GM12878 (cell line): ENCODE data around the gene GRAMD1C. TPM values are rescaled to one million over a fixed set of nuclear protein-coding genes. Genes with fewer than 3 reads are reported as not detected.

Experiments
- BHLHE40 ChIP-seq, 2 experiments: fragments of 450-650 bp in 1 of 2; IDR thresholded peaks; 2 replicates each; pipeline ENCODE4 v1.6.1; 2011 to 2017; ENCODE audit warnings: low read depth in 2 of 2, borderline replicate concordance in 1 of 2, improper control_type of control experiment in 1 of 2, low read length in 1 of 2, mild to moderate bottlenecking in 1 of 2
- EGR1 ChIP-seq, 2 experiments: IDR thresholded peaks; 1 replicate in 1 of 2; 2 replicates in 1 of 2; pipeline ENCODE4 v1.6.1; 2011 to 2012; ENCODE audit warnings: low read depth in 2 of 2, low read length in 2 of 2, borderline replicate concordance in 1 of 2, mild to moderate bottlenecking in 1 of 2, moderate library complexity in 1 of 2
- SIN3A ChIP-seq: IDR thresholded peaks from 2 replicates; pipeline ENCODE4 v1.6.1; 2012; ENCODE audit warnings: low read depth, low read length, improper control_type of control experiment
- ZNF217 ChIP-seq: fragments of 450-650 bp; IDR thresholded peaks from 2 replicates; pipeline ENCODE4 v1.6.1; 2017; ENCODE audit warnings: antibody characterized with exemption, mild to moderate bottlenecking
- polyA plus RNA-seq, 11 experiments: library from polyadenylated mRNA; depleted of rRNA in 4 of 11; unstranded in 6 of 11; stranded (reverse) in 5 of 11; fragments of >200 nt; fragmentation: Nextera tagmentation in 4 of 11; fragmentation: Illumina TruSeq in 1 of 11; extraction: Ambion mirVana in 4 of 11; extraction: Trizol in 1 of 11; gene quantifications; 1 replicate in 1 of 11; 2 replicates in 10 of 11; pipeline versions ENCODE4 v1.2.1 to v1.2.3, GENCODE V29; 2011 to 2016; ENCODE audit warnings: inconsistent platforms in 2 of 11, missing spikeins in 2 of 11, low read depth in 1 of 11
- total RNA-seq, 4 experiments: library from RNA; depleted of rRNA in 3 of 4; stranded (reverse); fragments of >200 nt in 3 of 4; fragmentation: Illumina TruSeq in 1 of 4; extraction: Trizol in 1 of 4; gene quantifications; 2 replicates each; pipeline versions ENCODE4 v1.2.1 to v1.2.3, GENCODE V29; 2013 to 2021
- TF ChIP-seq, protein P1 (sequence below): fragments of 450-650 bp; conservative IDR thresholded peaks from 2 replicates; pipeline ENCODE4 v1.6.1; 2017; ENCODE audit warnings: mild to moderate bottlenecking, moderate library complexity
- TF ChIP-seq, protein P2 (sequence below): fragments of 450-650 bp; formaldehyde crosslinking; IDR thresholded peaks from 2 replicates; pipeline ENCODE4 v1.4.0; 2020; ENCODE audit warnings: mild to moderate bottlenecking, moderate library complexity

Gene GRAMD1C
- total and polyA plus RNA-seq, 10 of the 15 experiments (the other 5 are each of a cell fraction or from before 2014, with no cell fraction given), result 3.2 to 9.2 (median 5.5) TPM

DNA sequence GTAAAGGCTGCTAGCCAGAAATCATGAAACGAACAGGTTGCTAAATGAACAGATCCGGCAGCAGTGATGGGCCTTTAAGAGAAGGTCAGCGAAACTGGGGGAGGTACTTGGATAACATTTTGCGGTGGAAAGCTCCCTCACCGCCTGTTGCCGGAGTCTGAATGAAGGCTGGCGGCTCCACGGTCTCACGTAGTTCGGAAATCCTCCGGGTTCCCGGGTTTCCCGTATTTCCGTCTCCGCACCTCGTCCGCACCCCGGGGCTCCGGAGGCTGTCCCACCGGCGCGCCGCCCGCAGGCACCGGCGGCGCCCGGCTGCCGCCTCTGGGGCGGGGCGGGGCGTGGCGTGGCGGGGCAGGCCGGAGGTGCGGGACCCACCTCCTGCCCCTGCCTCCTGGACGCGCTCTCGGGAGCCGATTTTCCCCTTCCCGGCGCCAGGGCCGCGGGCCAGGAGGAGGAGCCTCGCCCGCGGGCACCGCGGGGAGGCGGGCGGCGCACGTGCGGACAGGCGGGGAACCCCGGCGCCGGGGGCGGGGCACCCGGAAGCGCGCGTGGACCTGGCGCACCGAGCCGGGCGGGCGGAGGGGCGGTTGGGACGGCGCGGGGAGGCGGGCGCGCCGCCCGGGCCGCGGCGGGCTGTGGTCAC is 108.9 kb downstream of the GRAMD1C start, which contains the start of gene ZDHHC23 (continued):
- TF ChIP-seq ZNF217 (0 out of 2 replicates have a peak, but pooled peaks have one; percentile 33), SIN3A (peak; percentile 29; the same call in 1 of the 2 replicates), BHLHE40 (IDR thresholded peaks at IDR 0.05; ENCODE audit: borderline replicate concordance in 1 of 2, low read depth in 2 of 2, low read length in 1 of 2) (peak; percentile 98 to 100), EGR1 (IDR thresholded peaks at IDR 0.05; ENCODE audit: borderline replicate concordance in 1 of 2, low read depth in 2 of 2, low read length in 2 of 2) (peak in 1 of 2 experiments; percentile 33; a peak in 1 of 3 replicates)
- TF ChIP-seq, protein P1, sequence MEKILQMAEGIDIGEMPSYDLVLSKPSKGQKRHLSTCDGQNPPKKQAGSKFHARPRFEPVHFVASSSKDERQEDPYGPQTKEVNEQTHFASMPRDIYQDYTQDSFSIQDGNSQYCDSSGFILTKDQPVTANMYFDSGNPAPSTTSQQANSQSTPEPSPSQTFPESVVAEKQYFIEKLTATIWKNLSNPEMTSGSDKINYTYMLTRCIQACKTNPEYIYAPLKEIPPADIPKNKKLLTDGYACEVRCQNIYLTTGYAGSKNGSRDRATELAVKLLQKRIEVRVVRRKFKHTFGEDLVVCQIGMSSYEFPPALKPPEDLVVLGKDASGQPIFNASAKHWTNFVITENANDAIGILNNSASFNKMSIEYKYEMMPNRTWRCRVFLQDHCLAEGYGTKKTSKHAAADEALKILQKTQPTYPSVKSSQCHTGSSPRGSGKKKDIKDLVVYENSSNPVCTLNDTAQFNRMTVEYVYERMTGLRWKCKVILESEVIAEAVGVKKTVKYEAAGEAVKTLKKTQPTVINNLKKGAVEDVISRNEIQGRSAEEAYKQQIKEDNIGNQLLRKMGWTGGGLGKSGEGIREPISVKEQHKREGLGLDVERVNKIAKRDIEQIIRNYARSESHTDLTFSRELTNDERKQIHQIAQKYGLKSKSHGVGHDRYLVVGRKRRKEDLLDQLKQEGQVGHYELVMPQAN, result 0 out of 2 replicates have a peak, but pooled peaks have one; percentile 35
- TF ChIP-seq, protein P2, sequence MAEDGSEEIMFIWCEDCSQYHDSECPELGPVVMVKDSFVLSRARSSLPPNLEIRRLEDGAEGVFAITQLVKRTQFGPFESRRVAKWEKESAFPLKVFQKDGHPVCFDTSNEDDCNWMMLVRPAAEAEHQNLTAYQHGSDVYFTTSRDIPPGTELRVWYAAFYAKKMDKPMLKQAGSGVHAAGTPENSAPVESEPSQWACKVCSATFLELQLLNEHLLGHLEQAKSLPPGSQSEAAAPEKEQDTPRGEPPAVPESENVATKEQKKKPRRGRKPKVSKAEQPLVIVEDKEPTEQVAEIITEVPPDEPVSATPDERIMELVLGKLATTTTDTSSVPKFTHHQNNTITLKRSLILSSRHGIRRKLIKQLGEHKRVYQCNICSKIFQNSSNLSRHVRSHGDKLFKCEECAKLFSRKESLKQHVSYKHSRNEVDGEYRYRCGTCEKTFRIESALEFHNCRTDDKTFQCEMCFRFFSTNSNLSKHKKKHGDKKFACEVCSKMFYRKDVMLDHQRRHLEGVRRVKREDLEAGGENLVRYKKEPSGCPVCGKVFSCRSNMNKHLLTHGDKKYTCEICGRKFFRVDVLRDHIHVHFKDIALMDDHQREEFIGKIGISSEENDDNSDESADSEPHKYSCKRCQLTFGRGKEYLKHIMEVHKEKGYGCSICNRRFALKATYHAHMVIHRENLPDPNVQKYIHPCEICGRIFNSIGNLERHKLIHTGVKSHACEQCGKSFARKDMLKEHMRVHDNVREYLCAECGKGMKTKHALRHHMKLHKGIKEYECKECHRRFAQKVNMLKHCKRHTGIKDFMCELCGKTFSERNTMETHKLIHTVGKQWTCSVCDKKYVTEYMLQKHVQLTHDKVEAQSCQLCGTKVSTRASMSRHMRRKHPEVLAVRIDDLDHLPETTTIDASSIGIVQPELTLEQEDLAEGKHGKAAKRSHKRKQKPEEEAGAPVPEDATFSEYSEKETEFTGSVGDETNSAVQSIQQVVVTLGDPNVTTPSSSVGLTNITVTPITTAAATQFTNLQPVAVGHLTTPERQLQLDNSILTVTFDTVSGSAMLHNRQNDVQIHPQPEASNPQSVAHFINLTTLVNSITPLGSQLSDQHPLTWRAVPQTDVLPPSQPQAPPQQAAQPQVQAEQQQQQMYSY, result no peak
